Trophoblast cell (in vitro differentiated cells and primary cell): ENCODE measurements around the gene MAPK12.

Experiments
- DNase-seq, 2 donors: peaks; one replicate each; pipeline ENCODE4 v3.0.0-alpha.2; 2016
- H2AFZ ChIP-seq: 2 replicates; pipeline ENCODE4 v1.6.1; 2013; ENCODE audit warnings: low read length, moderate library complexity, mild to moderate bottlenecking; ENCODE audit not compliant: insufficient read depth, poor library complexity
- H2AK5ac ChIP-seq: 2 replicates; pipeline ENCODE4 v1.6.1; 2013; ENCODE audit warnings: mild to moderate bottlenecking, low read length
- H2BK120ac ChIP-seq: 2 replicates; pipeline ENCODE4 v1.6.1; 2013; ENCODE audit warnings: low read length, mild to moderate bottlenecking, moderate library complexity; ENCODE audit not compliant: insufficient read depth, poor library complexity
- H2BK12ac ChIP-seq: 2 replicates; pipeline ENCODE4 v1.6.1; 2013; ENCODE audit warnings: mild to moderate bottlenecking, low read length, moderate library complexity
- H2BK5ac ChIP-seq: 2 replicates; pipeline ENCODE4 v1.6.1; 2013; ENCODE audit warnings: low read length, low read depth, moderate library complexity, mild to moderate bottlenecking; ENCODE audit not compliant: poor library complexity
- H3K14ac ChIP-seq: 2 replicates; pipeline ENCODE4 v1.6.1; 2013; ENCODE audit warnings: mild to moderate bottlenecking, low read length
- H3K18ac ChIP-seq: 2 replicates; pipeline ENCODE4 v1.6.1; 2013; ENCODE audit warnings: mild to moderate bottlenecking, low read length
- H3K23ac ChIP-seq: 2 replicates; pipeline ENCODE4 v1.6.1; 2013; ENCODE audit warnings: low read length
- H3K27ac ChIP-seq: 2 replicates; pipeline ENCODE4 v1.5.1; 2013; ENCODE audit warnings: low read depth, mild to moderate bottlenecking, inconsistent platforms, low read length, moderate library complexity
- H3K27me3 ChIP-seq: 2 replicates; pipeline ENCODE4 v1.6.1; 2013; ENCODE audit warnings: inconsistent platforms, mild to moderate bottlenecking, low read length, moderate library complexity; ENCODE audit not compliant: insufficient read depth
- H3K36me3 ChIP-seq, 2 experiments: 1 replicate in 1 of 2; 2 replicates in 1 of 2; pipeline ENCODE4 v1.6.1; 2013; ENCODE audit warnings: low read length in 2 of 2, mild to moderate bottlenecking in 2 of 2, moderate library complexity in 1 of 2; ENCODE audit not compliant: insufficient read depth in 2 of 2, control insufficient read depth in 1 of 2
- H3K4ac ChIP-seq: 2 replicates; pipeline ENCODE4 v1.6.1; 2013; ENCODE audit warnings: low read depth, mild to moderate bottlenecking, low read length, moderate library complexity
- H3K4me1 ChIP-seq, 2 experiments: 1 replicate in 1 of 2; 2 replicates in 1 of 2; pipeline ENCODE4 v1.6.1; 2013; ENCODE audit warnings: low read length in 2 of 2, mild to moderate bottlenecking in 2 of 2, moderate library complexity in 1 of 2; ENCODE audit not compliant: insufficient read depth in 2 of 2, control insufficient read depth in 1 of 2
- H3K4me2 ChIP-seq: 2 replicates; pipeline ENCODE4 v1.6.1; 2013; ENCODE audit warnings: inconsistent platforms, mild to moderate bottlenecking, low read length, moderate library complexity
- H3K4me3 ChIP-seq: 2 replicates; pipeline ENCODE4 v1.5.1; 2013; ENCODE audit warnings: mild to moderate bottlenecking, low read depth, low read length, inconsistent platforms
- H3K79me1 ChIP-seq: one replicate; pipeline ENCODE4 v1.6.1; 2013; ENCODE audit warnings: low read length
- H3K79me2 ChIP-seq: 2 replicates; pipeline ENCODE4 v1.6.1; 2013; ENCODE audit warnings: low read length, mild to moderate bottlenecking; ENCODE audit not compliant: control insufficient read depth, insufficient read depth, poor library complexity
- H3K9ac ChIP-seq: 2 replicates; pipeline ENCODE4 v1.6.1; 2013; ENCODE audit warnings: mild to moderate bottlenecking, low read length
- H3K9me3 ChIP-seq: 2 replicates; pipeline ENCODE4 v1.6.1; 2013; ENCODE audit warnings: low read depth, mild to moderate bottlenecking, control low read depth, inconsistent platforms, low read length; ENCODE audit not compliant: insufficient read depth
- H4K12ac ChIP-seq: 2 replicates; pipeline ENCODE4 v1.6.1; 2013; ENCODE audit warnings: low read depth, mild to moderate bottlenecking, low read length, moderate library complexity
- H4K8ac ChIP-seq: 2 replicates; pipeline ENCODE4 v1.6.1; 2013; ENCODE audit warnings: low read depth, mild to moderate bottlenecking, low read length, moderate library complexity
- H4K91ac ChIP-seq: one replicate; pipeline ENCODE4 v1.6.1; 2013; ENCODE audit warnings: low read depth, mild to moderate bottlenecking, low read length, moderate library complexity
- WGBS: extraction: QIAGEN DNeasy Blood & Tissue Kit; methylation state at CpG from one replicate; pipeline ENCODE4 v1.1.7; 2013; ENCODE audit warnings: missing lambda C conversion rate; ENCODE audit not compliant: insufficient read length, insufficient coverage; ENCODE audit errors: extremely low coverage; 5-methylcytosine and 5-hydroxymethylcytosine counted together

MAPK12 gene

DNA sequence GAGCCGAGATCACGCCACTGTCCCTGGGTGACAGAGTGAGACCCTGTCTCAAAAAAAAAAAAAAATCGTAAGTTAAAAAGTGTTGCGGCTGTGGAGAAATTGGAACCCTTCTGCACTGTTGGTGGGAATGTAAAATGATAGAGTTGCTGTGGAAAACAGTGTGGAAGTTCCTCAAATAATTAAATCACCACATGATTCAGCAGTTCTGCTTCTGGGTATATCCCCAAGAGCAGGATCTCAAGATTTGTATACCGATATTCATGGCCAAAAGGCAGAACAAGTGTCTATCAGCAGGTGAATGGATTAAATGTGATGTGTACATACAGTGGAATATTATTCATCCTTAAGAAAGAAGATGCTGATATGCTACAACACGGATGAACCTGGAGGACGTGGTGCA, 56.9 kb downstream of the MAPK12 start:
- Histone ChIP-seq H3K79me2 (peaks cover 10% of the 10 kb centered on the region), H3K27ac (no peak overlapping the region), H4K8ac (no peak overlapping the region), H2BK120ac (no peak overlapping the region), H3K14ac (no peak overlapping the region), H4K91ac (no peak overlapping the region), H3K4me1 (peaks cover 8 to 16% of the 10 kb centered on the region in 2 experiments), H3K9me3 (no peaks in the 10 kb centered on the region), H3K23ac (no peak overlapping the region), H3K18ac (no peak overlapping the region), H3K27me3 (no peaks in the 10 kb centered on the region), H3K4me2 (no peak overlapping the region), H2BK5ac (no peak overlapping the region), H3K4me3 (no peak overlapping the region), H2BK12ac (no peak overlapping the region), H3K79me1 (peaks cover 8% of the 10 kb centered on the region), H4K12ac (no peak overlapping the region), H2AK5ac (no peak overlapping the region), H3K9ac (no peak overlapping the region), H3K36me3 (peaks cover 24 to 28% of the 10 kb centered on the region in 2 experiments), H3K4ac (no peak overlapping the region), H2AFZ (no peak overlapping the region)
- no CpG with 5 or more reads among the region's 7 CpGs for WGBS
- DNase-seq = no peak

DNA sequence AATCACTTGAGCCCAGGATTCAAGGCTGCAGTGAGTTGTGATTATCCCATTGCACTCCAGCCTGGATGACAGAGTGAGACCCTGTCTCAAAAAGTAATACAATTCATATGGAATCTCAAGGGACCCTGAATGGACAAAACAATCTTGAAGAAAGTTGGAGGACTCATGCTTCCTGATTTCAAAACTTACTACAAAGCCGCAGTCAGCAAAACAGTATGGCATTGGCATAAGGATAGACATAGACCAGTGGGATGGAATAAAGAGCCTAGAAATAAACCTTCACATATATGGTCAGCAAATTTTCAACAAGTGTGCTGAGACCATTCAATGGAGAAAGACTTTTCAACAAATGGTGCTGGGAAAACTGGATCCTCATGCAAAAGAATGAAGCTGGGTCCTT, 58.2 kb downstream of the MAPK12 start:
- no peak overlapping the region for H3K9ac ChIP-seq
- no peak overlapping the region for H3K27ac ChIP-seq
- H3K4me2 ChIP-seq = no peak overlapping the region
- H3K27me3 ChIP-seq = no peaks in the 10 kb centered on the region
- no peak overlapping the region for H3K23ac ChIP-seq
- H3K36me3 ChIP-seq = peaks cover 23 to 29% of the 10 kb centered on the region in 2 experiments
- H3K4me1 ChIP-seq = peaks cover 8 to 17% of the 10 kb centered on the region in 2 experiments
- H3K4me3 ChIP-seq = no peak overlapping the region
- no peak overlapping the region for H3K14ac ChIP-seq
- no peak overlapping the region for H3K18ac ChIP-seq
- no peak overlapping the region for H4K91ac ChIP-seq
- H2AK5ac ChIP-seq = no peak overlapping the region
- no peak for DNase-seq
- H3K9me3 ChIP-seq = no peaks in the 10 kb centered on the region
- no peak overlapping the region for H4K8ac ChIP-seq
- no peak overlapping the region for H2BK12ac ChIP-seq
- no peak overlapping the region for H2BK120ac ChIP-seq
- no peak overlapping the region for H3K4ac ChIP-seq
- WGBS = no CpG with 5 or more reads among the region's 1 CpG
- no peak overlapping the region for H4K12ac ChIP-seq
- no peak overlapping the region for H2AFZ ChIP-seq
- H2BK5ac ChIP-seq = no peak overlapping the region
- H3K79me2 ChIP-seq = peaks cover 10% of the 10 kb centered on the region
- H3K79me1 ChIP-seq = peaks cover 8% of the 10 kb centered on the region
